ENCODE data around the gene ARHGAP9.
"Not testable (repeated sequence)": the region's sequence is repeated elsewhere in the genome, so short reads cannot be mapped to it uniquely, and the experiment has no call there.

The ARHGAP9 gene

GRCh38 chr12:57496822-57497221 is 17.2 kb upstream of the ARHGAP9 start:
- H3K9me2 ChIP-seq (replicated peaks; ENCODE audit: insufficient read depth, low read length) = no peaks in the 10 kb centered on the region
- H3K27me3 ChIP-seq (ENCODE audit: low read length) = no peaks in the 10 kb centered on the region
- peaks cover 30% of the 10 kb centered on the region for H3K36me3 ChIP-seq (ENCODE audit: low read length)
- H3F3A ChIP-seq (ENCODE audit: insufficient read depth) = 0 out of 2 replicates have a peak, but pooled peaks cover 5% of the 10 kb centered on the region
- H3K4me2 ChIP-seq (ENCODE audit: low read depth, low read length, poor library complexity, severe bottlenecking) = no peak overlapping the region
- H3K79me2 ChIP-seq (ENCODE audit: insufficient read depth, low read length) = no peaks in the 10 kb centered on the region
- TF ChIP-seq CTCF (IDR thresholded peaks at IDR 0.05; ENCODE audit: insufficient read depth, low read length, poor library complexity, severe bottlenecking) (no peak), EZH2phosphoT487 (conservative IDR thresholded peaks at IDR 0.05; ENCODE audit: low read length) (no peak)
- no peaks in the 10 kb centered on the region for H4K20me1 ChIP-seq (ENCODE audit: low read depth, low read length)
- no peak overlapping the region for H3K4me3 ChIP-seq (ENCODE audit: insufficient read depth, low read length, poor library complexity, severe bottlenecking)
- H2AFZ ChIP-seq (ENCODE audit: low read depth, low read length, severe bottlenecking) = no peak overlapping the region
- no peaks in the 10 kb centered on the region for H3K9me3 ChIP-seq (ENCODE audit: insufficient read depth, low read length)
- H3K27ac ChIP-seq (ENCODE audit: low read depth, low read length) = no peak overlapping the region
- no peak overlapping the region for H3K9ac ChIP-seq (ENCODE audit: low read length)

DNA sequence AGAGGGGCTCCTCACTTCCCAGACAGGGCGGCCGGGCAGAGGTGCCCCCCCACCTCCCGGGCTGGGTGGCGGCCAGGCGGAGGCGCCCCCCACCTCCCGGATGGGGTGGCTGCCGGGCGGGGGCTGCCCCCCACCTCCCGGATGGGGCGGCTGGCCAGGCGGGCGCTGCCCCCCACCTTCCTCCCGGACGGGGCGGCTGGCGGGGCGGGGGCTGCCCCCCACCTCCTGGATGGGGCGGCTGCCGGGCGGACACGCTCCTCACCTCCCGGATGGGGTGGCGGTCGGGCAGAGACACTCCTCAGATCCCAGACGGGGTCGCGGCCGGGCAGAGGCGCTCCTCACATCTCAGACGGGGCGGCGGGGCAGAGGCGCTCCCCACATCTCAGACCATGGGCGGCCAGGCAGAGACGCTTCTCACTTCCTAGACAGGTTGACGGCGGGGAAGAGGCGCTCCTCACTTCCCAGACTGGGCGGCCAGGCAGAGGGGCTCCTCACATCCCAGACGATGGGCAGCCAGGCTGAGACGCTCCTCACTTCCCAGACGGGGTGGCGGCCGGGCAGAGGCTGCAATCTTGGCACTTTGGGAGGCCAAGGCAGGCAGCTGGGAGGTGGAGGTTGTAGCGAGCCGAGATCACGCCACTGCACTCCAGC is 15.5 kb upstream of the ARHGAP9 start:
- not testable (repeated sequence) for H4K20me1 ChIP-seq (ENCODE audit: low read depth, low read length); H3K9me2 ChIP-seq (replicated peaks; ENCODE audit: insufficient read depth, low read length); H2AFZ ChIP-seq (ENCODE audit: low read depth, low read length, severe bottlenecking); H3K27me3 ChIP-seq (ENCODE audit: low read length); H3K4me2 ChIP-seq (ENCODE audit: low read depth, low read length, poor library complexity, severe bottlenecking); H3K79me2 ChIP-seq (ENCODE audit: insufficient read depth, low read length); H3F3A ChIP-seq (ENCODE audit: insufficient read depth); H3K4me3 ChIP-seq (ENCODE audit: insufficient read depth, low read length, poor library complexity, severe bottlenecking); H3K27ac ChIP-seq (ENCODE audit: low read depth, low read length); H3K9ac ChIP-seq (ENCODE audit: low read length); H3K9me3 ChIP-seq (ENCODE audit: insufficient read depth, low read length)
- peaks cover 26% of the 10 kb centered on the region for H3K36me3 ChIP-seq (ENCODE audit: low read length)

DNA sequence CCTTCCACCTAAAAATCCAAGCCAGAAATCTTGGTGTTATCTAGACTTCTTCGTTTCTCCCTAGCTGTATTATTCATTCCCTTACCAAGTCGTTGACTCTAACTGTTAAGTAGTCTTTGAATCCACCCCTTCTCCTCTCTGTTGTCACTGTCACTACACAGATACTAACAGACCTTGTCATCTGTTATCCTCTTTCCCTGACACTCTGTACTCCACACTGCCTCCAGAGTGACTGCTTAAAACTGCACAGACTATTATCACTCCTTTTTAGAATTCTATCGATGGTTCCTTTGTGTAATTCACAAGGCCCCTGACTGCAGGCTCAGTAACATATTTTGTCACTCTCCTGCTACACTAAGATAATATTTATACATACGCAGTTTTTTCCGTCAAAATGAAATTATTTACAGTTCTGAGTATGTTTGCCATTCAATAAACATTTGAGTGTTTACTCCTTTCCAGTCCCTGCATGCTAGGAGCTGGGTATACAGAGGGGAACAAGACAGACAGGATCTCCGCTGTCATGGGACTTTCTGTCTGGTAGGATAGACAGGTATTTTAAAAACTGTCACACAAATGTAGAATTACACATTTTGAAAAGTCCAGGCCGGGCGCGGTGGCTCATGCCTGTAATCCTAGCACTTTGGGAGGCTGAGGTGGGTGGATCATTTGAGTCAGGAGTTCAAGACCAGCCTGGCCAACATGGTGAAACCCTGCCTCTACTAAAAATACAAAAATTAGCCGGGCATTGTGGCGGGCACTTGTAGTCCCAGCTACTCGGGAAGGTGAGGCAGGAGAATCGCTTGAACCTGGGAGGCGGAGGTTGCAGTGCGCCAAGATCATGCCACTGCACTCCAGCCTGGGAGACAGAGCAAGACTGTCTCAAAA is 12.0 kb upstream of the ARHGAP9 start:
- no peak overlapping the region for H3K9ac ChIP-seq (ENCODE audit: low read length)
- 0 out of 2 replicates have a peak, but pooled peaks cover 5% of the 10 kb centered on the region for H3F3A ChIP-seq (ENCODE audit: insufficient read depth)
- TF ChIP-seq EZH2phosphoT487 (conservative IDR thresholded peaks at IDR 0.05; ENCODE audit: low read length) (no peak), CTCF (IDR thresholded peaks at IDR 0.05; ENCODE audit: insufficient read depth, low read length, poor library complexity, severe bottlenecking) (peak; percentile 12)

DNA sequence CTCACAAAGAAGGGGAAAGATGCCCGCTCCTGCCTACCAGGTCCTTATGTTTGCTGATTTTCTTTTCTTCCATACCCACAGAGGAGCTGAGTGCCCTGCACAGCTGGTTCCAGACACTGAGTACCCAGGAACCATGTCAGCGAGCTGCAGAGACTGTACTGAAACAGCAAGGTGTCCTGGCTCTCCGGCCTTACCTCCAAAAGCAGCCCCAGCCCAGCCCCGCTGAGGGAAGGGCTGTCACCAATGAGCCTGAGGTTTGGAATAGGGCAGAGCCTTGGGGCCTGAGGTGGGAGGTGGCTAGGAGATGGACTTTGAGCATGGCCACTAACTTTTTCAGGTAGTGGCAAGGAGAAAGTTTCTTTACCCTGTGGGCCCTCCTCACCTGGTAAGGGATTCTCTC is 10.5 kb upstream of the ARHGAP9 start:
- peaks cover 30% of the 10 kb centered on the region for H3K79me2 ChIP-seq (ENCODE audit: insufficient read depth, low read length)
- no peaks in the 10 kb centered on the region for H3K27me3 ChIP-seq (ENCODE audit: low read length)
- H3K4me3 ChIP-seq (ENCODE audit: insufficient read depth, low read length, poor library complexity, severe bottlenecking) = no peak overlapping the region
- no peak overlapping the region for H3K9ac ChIP-seq (ENCODE audit: low read length)
- no peak overlapping the region for H3K27ac ChIP-seq (ENCODE audit: low read depth, low read length)
- no peak overlapping the region for H3K4me2 ChIP-seq (ENCODE audit: low read depth, low read length, poor library complexity, severe bottlenecking)
- no peak overlapping the region for H2AFZ ChIP-seq (ENCODE audit: low read depth, low read length, severe bottlenecking)
- H3F3A ChIP-seq (ENCODE audit: insufficient read depth) = 0 out of 2 replicates have a peak, but pooled peaks cover 5% of the 10 kb centered on the region
- no peaks in the 10 kb centered on the region for H3K9me3 ChIP-seq (ENCODE audit: insufficient read depth, low read length)
- no peaks in the 10 kb centered on the region for H3K9me2 ChIP-seq (replicated peaks; ENCODE audit: insufficient read depth, low read length)
- peaks cover 16% of the 10 kb centered on the region for H3K36me3 ChIP-seq (ENCODE audit: low read length)
- H4K20me1 ChIP-seq (ENCODE audit: low read depth, low read length) = no peaks in the 10 kb centered on the region
- TF ChIP-seq EZH2phosphoT487 (conservative IDR thresholded peaks at IDR 0.05; ENCODE audit: low read length) (no peak), CTCF (IDR thresholded peaks at IDR 0.05; ENCODE audit: insufficient read depth, low read length, poor library complexity, severe bottlenecking) (no peak)

More for the DNA sequence above, 12.0 kb upstream of the ARHGAP9 start:
- Histone ChIP-seq H2AFZ (ENCODE audit: low read depth, low read length, severe bottlenecking) (no peak overlapping the region), H3K36me3 (ENCODE audit: low read length) (peaks cover 16% of the 10 kb centered on the region), H3K79me2 (ENCODE audit: insufficient read depth, low read length) (peaks cover 30% of the 10 kb centered on the region), H3K27ac (ENCODE audit: low read depth, low read length) (no peak overlapping the region), H3K9me3 (ENCODE audit: insufficient read depth, low read length) (no peaks in the 10 kb centered on the region), H3K27me3 (ENCODE audit: low read length) (no peaks in the 10 kb centered on the region), H3K9me2 (replicated peaks; ENCODE audit: insufficient read depth, low read length) (no peaks in the 10 kb centered on the region), H3K4me3 (ENCODE audit: insufficient read depth, low read length, poor library complexity, severe bottlenecking) (no peak overlapping the region), H4K20me1 (ENCODE audit: low read depth, low read length) (no peaks in the 10 kb centered on the region), H3K4me2 (ENCODE audit: low read depth, low read length, poor library complexity, severe bottlenecking) (no peak overlapping the region)

Data from SU-DHL-6 (cell line).